Liver (tissue), 2 donors: ENCODE measurements around the gene CHRM4.

Experiments used
- YY1 ChIP-seq: IDR thresholded peaks from 2 replicates; pipeline ENCODE4 v1.6.1; 2016; ENCODE audit warnings: antibody characterized with exemption, mild to moderate bottlenecking
- TF ChIP-seq, protein P1 (sequence below): fragments of 150-350 bp; IDR thresholded peaks from 2 replicates; pipeline ENCODE4 v1.5.1; 2017; ENCODE audit warnings: improper control_type of control experiment, low read depth, low read length; ENCODE audit not compliant: missing input control
- TF ChIP-seq, protein P2 (sequence below): IDR thresholded peaks from 2 replicates; pipeline ENCODE4 v1.6.1; 2016; ENCODE audit warnings: antibody characterized with exemption
- TF ChIP-seq, protein P3 (sequence below): IDR thresholded peaks from 2 replicates; pipeline ENCODE4 v1.6.1; 2016; ENCODE audit warnings: antibody characterized with exemption
- donor health status: healthy.

DNA sequence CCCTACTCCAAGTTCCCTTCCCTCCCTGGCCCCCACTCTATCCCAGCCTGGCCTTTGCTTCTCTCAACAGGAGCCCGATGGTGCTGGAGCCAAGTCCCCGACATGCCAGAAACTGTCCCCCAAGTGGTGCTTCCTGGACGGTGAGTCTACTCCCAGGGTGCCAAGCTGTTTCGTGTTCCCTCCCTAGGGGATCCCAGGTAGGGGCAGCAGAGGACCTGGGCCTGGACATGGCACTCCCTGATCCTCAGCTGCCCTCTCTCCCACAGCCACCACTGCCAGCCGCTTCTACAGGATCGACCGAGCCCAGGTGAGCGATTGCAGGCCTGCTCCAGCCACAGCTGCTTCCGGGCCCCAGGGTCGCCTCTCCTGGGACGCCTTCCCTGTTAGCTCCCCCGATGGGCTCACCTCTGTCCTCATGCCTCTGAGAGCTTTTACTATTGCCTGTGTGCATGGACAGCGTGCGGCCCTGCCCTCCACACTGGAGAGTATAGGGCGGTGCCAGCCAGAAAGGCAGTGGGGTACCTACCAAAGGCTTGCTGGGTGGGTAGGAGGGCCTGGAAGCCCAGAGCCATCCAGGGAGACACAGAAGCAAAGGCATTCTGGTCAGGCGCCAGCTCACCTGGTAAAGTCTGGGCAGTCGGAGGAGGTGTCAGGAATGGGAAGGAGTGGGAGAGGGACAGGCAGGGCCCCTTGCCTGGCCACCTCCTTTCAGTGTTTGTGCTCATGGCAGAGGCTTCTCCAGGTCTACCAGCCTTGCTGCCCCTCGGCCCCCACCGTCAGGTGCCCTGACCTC is 15.1 kb downstream of the CHRM4 start:
- TF ChIP-seq, protein P1, sequence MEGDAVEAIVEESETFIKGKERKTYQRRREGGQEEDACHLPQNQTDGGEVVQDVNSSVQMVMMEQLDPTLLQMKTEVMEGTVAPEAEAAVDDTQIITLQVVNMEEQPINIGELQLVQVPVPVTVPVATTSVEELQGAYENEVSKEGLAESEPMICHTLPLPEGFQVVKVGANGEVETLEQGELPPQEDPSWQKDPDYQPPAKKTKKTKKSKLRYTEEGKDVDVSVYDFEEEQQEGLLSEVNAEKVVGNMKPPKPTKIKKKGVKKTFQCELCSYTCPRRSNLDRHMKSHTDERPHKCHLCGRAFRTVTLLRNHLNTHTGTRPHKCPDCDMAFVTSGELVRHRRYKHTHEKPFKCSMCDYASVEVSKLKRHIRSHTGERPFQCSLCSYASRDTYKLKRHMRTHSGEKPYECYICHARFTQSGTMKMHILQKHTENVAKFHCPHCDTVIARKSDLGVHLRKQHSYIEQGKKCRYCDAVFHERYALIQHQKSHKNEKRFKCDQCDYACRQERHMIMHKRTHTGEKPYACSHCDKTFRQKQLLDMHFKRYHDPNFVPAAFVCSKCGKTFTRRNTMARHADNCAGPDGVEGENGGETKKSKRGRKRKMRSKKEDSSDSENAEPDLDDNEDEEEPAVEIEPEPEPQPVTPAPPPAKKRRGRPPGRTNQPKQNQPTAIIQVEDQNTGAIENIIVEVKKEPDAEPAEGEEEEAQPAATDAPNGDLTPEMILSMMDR, result no peak
- TF ChIP-seq, protein P2, sequence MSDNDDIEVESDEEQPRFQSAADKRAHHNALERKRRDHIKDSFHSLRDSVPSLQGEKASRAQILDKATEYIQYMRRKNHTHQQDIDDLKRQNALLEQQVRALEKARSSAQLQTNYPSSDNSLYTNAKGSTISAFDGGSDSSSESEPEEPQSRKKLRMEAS, result no peak
- TF ChIP-seq YY1, result no peak
- TF ChIP-seq, protein P3, sequence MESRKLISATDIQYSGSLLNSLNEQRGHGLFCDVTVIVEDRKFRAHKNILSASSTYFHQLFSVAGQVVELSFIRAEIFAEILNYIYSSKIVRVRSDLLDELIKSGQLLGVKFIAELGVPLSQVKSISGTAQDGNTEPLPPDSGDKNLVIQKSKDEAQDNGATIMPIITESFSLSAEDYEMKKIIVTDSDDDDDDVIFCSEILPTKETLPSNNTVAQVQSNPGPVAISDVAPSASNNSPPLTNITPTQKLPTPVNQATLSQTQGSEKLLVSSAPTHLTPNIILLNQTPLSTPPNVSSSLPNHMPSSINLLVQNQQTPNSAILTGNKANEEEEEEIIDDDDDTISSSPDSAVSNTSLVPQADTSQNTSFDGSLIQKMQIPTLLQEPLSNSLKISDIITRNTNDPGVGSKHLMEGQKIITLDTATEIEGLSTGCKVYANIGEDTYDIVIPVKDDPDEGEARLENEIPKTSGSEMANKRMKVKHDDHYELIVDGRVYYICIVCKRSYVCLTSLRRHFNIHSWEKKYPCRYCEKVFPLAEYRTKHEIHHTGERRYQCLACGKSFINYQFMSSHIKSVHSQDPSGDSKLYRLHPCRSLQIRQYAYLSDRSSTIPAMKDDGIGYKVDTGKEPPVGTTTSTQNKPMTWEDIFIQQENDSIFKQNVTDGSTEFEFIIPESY, result no peak
